Measurements from ENCODE around the gene ZNF785.

Gene ZNF785

DNA sequence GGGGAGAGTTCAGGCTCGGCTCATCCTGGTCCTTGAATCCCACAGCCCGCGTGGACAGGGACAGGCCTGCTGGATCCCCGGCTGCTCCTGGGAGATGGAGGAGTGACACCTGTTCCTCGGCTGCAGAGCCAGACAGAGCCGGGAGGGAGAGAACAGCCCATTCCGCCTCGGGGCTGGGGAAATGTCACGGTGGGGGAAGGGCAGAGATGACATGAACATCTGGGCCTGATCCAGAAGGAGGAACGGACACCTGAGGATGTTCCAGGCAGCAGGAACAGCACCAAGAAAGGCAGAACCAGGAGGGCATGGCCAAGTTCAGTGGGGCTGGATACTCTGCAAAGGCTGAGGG is 29.4 kb downstream of the ZNF785 start:
- H3K9me3 ChIP-seq (ENCODE audit: control insufficient read depth, low read length) = no peaks in the 10 kb centered on the region
- H3K4me3 ChIP-seq (ENCODE audit: low read depth, low read length) = no peak overlapping the region
- no peak overlapping the region for H2AFZ ChIP-seq
- peaks cover 8% of the 10 kb centered on the region for H3K79me2 ChIP-seq
- no peak overlapping the region for H3K27ac ChIP-seq
- TF ChIP-seq, protein P1, sequence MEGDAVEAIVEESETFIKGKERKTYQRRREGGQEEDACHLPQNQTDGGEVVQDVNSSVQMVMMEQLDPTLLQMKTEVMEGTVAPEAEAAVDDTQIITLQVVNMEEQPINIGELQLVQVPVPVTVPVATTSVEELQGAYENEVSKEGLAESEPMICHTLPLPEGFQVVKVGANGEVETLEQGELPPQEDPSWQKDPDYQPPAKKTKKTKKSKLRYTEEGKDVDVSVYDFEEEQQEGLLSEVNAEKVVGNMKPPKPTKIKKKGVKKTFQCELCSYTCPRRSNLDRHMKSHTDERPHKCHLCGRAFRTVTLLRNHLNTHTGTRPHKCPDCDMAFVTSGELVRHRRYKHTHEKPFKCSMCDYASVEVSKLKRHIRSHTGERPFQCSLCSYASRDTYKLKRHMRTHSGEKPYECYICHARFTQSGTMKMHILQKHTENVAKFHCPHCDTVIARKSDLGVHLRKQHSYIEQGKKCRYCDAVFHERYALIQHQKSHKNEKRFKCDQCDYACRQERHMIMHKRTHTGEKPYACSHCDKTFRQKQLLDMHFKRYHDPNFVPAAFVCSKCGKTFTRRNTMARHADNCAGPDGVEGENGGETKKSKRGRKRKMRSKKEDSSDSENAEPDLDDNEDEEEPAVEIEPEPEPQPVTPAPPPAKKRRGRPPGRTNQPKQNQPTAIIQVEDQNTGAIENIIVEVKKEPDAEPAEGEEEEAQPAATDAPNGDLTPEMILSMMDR (IDR thresholded peaks at IDR 0.05) = no peak
- H3K36me3 ChIP-seq (ENCODE audit: control insufficient read depth, insufficient read depth, low read length) = no peaks in the 10 kb centered on the region
- H3K4me2 ChIP-seq (ENCODE audit: low read length) = no peak overlapping the region
- H3K9ac ChIP-seq = no peak overlapping the region
- H3K4me1 ChIP-seq = peaks cover 3% of the 10 kb centered on the region
- H3K27me3 ChIP-seq (ENCODE audit: control insufficient read depth, insufficient read depth, low read length) = no peaks in the 10 kb centered on the region

DNA sequence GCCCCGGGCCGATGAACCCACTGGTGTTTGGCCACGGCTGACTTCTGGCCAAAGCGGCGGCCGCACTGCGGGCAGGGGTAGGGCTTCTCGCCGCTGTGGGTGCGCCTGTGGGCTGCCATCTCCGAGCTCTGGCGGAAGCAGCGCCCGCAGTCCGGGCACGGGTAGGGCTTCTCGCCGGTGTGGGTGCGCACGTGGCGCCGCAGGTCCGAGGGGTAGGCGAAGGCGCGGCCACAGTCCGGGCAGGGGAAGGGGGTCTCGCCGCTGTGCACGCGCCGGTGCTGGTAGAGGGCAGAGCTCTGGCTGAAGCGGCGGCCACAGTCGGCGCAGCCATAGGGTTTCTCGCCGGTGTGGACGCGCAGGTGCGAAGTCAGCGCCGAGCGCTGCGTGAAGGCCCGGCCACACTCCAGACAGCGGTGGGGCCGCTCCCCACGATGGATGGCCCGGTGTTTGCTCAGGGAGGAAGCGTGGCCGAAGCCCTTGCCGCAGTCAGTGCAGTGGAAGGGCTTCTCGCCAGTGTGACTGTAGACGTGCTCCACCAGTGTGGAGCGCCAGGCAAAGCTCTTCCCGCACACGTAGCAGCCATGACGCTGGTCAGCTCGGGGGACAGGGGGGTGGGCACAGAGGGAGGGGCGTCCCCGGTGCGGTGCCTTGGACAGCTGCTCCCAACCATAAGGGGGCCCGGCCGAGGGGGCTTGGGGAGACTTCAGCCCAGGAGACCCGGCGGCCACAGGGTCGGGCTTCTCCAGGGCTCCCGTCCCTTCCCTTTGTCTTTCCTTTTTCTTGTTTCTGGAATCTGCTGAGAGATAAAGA is 30.0 kb downstream of the ZNF785 start:
- Histone ChIP-seq H3K4me2 (ENCODE audit: low read length) (no peak overlapping the region), H3K4me1 (peaks cover 3% of the 10 kb centered on the region)

DNA sequence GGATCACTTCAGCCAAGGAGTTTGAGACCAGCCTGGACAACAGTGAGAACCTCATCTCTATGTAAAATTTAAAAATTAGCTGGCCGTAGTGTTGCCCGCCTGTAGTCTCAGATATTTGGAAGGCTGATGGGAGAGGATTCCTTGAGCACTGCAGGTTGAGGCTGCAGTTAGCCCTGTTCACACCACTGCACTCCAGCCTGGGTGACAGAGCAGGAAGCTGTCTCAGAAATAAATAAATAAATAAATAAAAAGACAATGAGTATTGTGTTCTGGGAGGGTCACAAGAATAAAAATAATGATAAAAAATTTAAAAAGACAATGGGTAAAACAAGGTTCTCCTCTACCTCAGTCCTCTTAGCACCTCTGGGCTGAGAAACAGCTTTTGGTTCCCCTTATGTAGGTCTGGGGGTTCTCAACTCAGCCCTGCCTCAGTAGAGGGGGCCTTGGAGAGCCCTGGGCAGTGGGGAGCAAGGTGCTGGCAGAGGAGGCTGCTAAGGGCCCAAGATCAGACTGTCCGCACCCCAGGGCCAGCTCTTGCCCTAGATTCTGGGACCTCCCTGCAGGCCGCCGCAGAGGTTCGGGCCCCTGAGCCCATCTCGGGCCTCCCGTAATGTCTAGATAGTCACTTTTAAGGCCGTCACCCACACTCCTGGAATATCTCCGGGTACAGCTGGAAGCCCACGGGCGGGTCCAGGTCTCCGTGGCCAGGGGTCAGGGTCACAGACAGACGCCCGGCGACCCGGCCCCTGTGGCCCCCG is 30.8 kb downstream of the ZNF785 start:
- Histone ChIP-seq H3K4me3 (ENCODE audit: low read depth, low read length) (no peak overlapping the region), H3K9me3 (ENCODE audit: control insufficient read depth, low read length) (no peaks in the 10 kb centered on the region), H3K79me2 (peaks cover 8% of the 10 kb centered on the region), H2AFZ (no peak overlapping the region), H3K36me3 (ENCODE audit: control insufficient read depth, insufficient read depth, low read length) (no peaks in the 10 kb centered on the region), H3K27ac (no peak overlapping the region), H3K4me1 (peaks cover 3% of the 10 kb centered on the region), H3K4me2 (ENCODE audit: low read length) (no peak overlapping the region), H3K27me3 (ENCODE audit: control insufficient read depth, insufficient read depth, low read length) (no peaks in the 10 kb centered on the region), H3K9ac (no peak overlapping the region)
- TF ChIP-seq, protein P1 (IDR thresholded peaks at IDR 0.05) = no peak

More for the DNA sequence above, 30.0 kb downstream of the ZNF785 start:
- Histone ChIP-seq H3K36me3 (ENCODE audit: control insufficient read depth, insufficient read depth, low read length) (no peaks in the 10 kb centered on the region), H3K27me3 (ENCODE audit: control insufficient read depth, insufficient read depth, low read length) (no peaks in the 10 kb centered on the region), H3K9me3 (ENCODE audit: control insufficient read depth, low read length) (no peaks in the 10 kb centered on the region), H3K27ac (no peak overlapping the region), H3K79me2 (peaks cover 8% of the 10 kb centered on the region), H3K9ac (no peak overlapping the region), H3K4me3 (ENCODE audit: low read depth, low read length) (no peak overlapping the region), H2AFZ (no peak overlapping the region)
- TF ChIP-seq, protein P1 (IDR thresholded peaks at IDR 0.05) = no peak

DNA sequence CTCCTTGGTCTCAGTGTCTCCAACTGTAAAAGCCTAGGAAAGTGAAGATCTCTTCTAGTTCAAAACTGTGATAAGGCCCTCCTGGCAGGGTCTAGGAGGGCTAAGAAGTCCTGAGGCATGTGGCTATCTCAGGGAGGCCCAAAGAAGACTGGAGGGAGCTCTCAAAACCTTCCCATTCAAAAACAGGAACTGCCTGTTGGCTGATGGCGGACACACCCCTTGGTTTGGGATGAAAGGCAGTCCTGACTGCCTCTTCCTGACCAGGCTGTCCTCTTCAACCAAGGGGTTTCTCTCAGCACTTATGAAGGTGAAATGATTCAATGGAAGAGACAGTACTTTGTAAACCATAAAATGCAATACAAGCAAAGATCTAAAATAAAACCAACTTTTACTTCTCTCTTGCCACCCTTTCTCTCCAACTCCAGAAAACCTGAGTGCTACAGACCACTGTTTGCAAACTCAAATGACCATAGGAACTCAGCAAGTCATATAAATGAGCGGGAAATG is 32.1 kb downstream of the ZNF785 start:
- Histone ChIP-seq H3K4me3 (ENCODE audit: low read depth, low read length) (no peak overlapping the region), H3K4me1 (peaks cover 3% of the 10 kb centered on the region), H3K36me3 (ENCODE audit: control insufficient read depth, insufficient read depth, low read length) (no peaks in the 10 kb centered on the region), H3K9me3 (ENCODE audit: control insufficient read depth, low read length) (no peaks in the 10 kb centered on the region), H3K27me3 (ENCODE audit: control insufficient read depth, insufficient read depth, low read length) (no peaks in the 10 kb centered on the region), H3K4me2 (ENCODE audit: low read length) (no peak overlapping the region), H3K79me2 (peaks cover 8% of the 10 kb centered on the region), H3K9ac (no peak overlapping the region), H3K27ac (no peak overlapping the region), H2AFZ (no peak overlapping the region)
- TF ChIP-seq, protein P1 (IDR thresholded peaks at IDR 0.05) = no peak

All from parathyroid adenoma (tissue), 2 donors.